OCI-LY1 (cell line): Measurements from ENCODE around the gene RABGAP1L.

Experiments used
- H2AFZ ChIP-seq: fragments of 200-600 bp; sonication (generic), shearing (Covaris generic); 2 replicates; pipeline ENCODE4 v1.6.0; 2014; ENCODE audit warnings: antibody characterized with exemption, mild to moderate bottlenecking, low read length
- H3F3A ChIP-seq: fragments of 200-600 bp; sonication (generic), shearing (Covaris generic); 2 replicates; pipeline ENCODE4 v1.6.0; 2014; ENCODE audit warnings: mild to moderate bottlenecking, antibody characterized with exemption, low read length, moderate library complexity; ENCODE audit not compliant: insufficient read depth
- H3K27ac ChIP-seq: fragments of 200-600 bp; sonication (generic); 2 replicates; pipeline ENCODE4 v1.5.1; 2014; ENCODE audit warnings: low read length, mixed run types, mild to moderate bottlenecking, low read depth; ENCODE audit not compliant: poor library complexity, severe bottlenecking
- H3K27me3 ChIP-seq: fragments of 200-600 bp; sonication (generic); 2 replicates; pipeline ENCODE4 v1.6.0; 2014; ENCODE audit warnings: antibody characterized with exemption, mild to moderate bottlenecking, low read length, moderate library complexity; ENCODE audit not compliant: insufficient read depth
- H3K36me3 ChIP-seq: fragments of 200-600 bp; sonication (generic); 2 replicates; pipeline ENCODE4 v1.6.1; 2014; ENCODE audit warnings: mild to moderate bottlenecking, antibody characterized with exemption, low read length, moderate library complexity, mixed read lengths; ENCODE audit not compliant: insufficient read depth
- H3K4me1 ChIP-seq: fragments of 200-600 bp; sonication (generic); 2 replicates; pipeline ENCODE4 v1.5.1; 2014; ENCODE audit warnings: mild to moderate bottlenecking, low read length, moderate library complexity; ENCODE audit not compliant: insufficient read depth, severe bottlenecking
- H3K4me2 ChIP-seq: fragments of 200-600 bp; sonication (generic), shearing (Covaris generic); 2 replicates; pipeline ENCODE4 v1.6.1; 2014; ENCODE audit warnings: low read length
- H3K4me3 ChIP-seq: fragments of 200-600 bp; sonication (generic); 2 replicates; pipeline ENCODE4 v1.5.1; 2014; ENCODE audit warnings: low read length, low read depth, mild to moderate bottlenecking, mixed read lengths; ENCODE audit not compliant: poor library complexity, severe bottlenecking
- H3K79me2 ChIP-seq: fragments of 200-600 bp; shearing (Covaris generic); 2 replicates; pipeline ENCODE4 v1.6.1; 2016; ENCODE audit warnings: mixed run types, low read length, mixed read lengths; ENCODE audit not compliant: insufficient read depth
- H3K9ac ChIP-seq: fragments of 200-600 bp; sonication (generic), shearing (Covaris generic); 2 replicates; pipeline ENCODE4 v1.6.1; 2014; ENCODE audit warnings: mild to moderate bottlenecking, low read length, mixed read lengths
- H3K9me2 ChIP-seq: fragments of 200-600 bp; sonication (generic), shearing (Covaris generic); 2 replicates; pipeline ENCODE4 v1.6.1; 2014; ENCODE audit warnings: low read depth, mild to moderate bottlenecking, low read length, mixed read lengths
- H3K9me3 ChIP-seq: fragments of 200-600 bp; shearing (Covaris generic); 2 replicates; pipeline ENCODE4 v1.6.1; 2014; ENCODE audit warnings: low read length, mixed read lengths
- H4K20me1 ChIP-seq: fragments of 200-600 bp; sonication (generic), shearing (Covaris generic); 2 replicates; pipeline ENCODE4 v1.6.0; 2016; ENCODE audit warnings: mild to moderate bottlenecking, low read length; ENCODE audit not compliant: insufficient read depth
- EZH2 ChIP-seq: fragments of 200-600 bp; sonication (generic), shearing (Covaris generic); IDR thresholded peaks from 2 replicates; pipeline ENCODE4 v1.8.0; 2017; ENCODE audit warnings: borderline replicate concordance, mixed run types, mild to moderate bottlenecking, antibody characterized with exemption, low read length, moderate library complexity, mixed read lengths
- TF ChIP-seq, protein P1 (sequence below): fragments of 200-600 bp; sonication (generic), shearing (Covaris generic); IDR thresholded peaks from 2 replicates; pipeline ENCODE4 v1.5.1; 2017; ENCODE audit warnings: mild to moderate bottlenecking, antibody characterized with exemption, low read length, moderate library complexity, mixed read lengths

Gene RABGAP1L

DNA sequence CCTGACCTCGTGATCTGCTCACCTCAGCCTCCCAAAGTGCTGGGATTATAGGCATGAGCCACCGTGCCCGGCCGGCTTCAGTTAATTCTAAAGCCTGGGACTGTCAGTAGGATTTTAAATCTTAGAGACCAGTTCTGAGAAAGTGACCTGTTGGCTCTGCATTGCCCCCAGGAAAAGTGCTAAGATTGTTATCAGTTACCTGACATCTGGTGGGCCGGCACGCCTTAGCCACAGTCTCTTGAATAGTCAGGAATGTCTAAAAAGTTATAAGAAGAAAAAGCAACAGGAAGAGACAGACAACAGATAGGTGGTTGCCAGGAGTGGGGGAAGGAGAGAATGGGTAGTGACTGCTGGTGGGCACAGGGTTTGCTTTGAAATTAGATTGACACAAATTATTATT lies 35.1 kb downstream of the RABGAP1L start:
- Histone ChIP-seq H3K9ac (no peak overlapping the region), H2AFZ (no peak overlapping the region), H3K4me1 (no peaks in the 10 kb centered on the region), H3F3A (no peaks in the 10 kb centered on the region), H3K79me2 (0 out of 2 replicates have a peak, but pooled peaks cover 6% of the 10 kb centered on the region), H3K9me2 (no peaks in the 10 kb centered on the region), H3K9me3 (peaks cover 2% of the 10 kb centered on the region; the same call in 1 of the 2 replicates), H3K36me3 (peaks cover 12% of the 10 kb centered on the region), H4K20me1 (no peaks in the 10 kb centered on the region), H3K27ac (no peak overlapping the region), H3K27me3 (no peaks in the 10 kb centered on the region), H3K4me2 (no peak overlapping the region), H3K4me3 (no peak overlapping the region)
- TF ChIP-seq EZH2: no peak

DNA sequence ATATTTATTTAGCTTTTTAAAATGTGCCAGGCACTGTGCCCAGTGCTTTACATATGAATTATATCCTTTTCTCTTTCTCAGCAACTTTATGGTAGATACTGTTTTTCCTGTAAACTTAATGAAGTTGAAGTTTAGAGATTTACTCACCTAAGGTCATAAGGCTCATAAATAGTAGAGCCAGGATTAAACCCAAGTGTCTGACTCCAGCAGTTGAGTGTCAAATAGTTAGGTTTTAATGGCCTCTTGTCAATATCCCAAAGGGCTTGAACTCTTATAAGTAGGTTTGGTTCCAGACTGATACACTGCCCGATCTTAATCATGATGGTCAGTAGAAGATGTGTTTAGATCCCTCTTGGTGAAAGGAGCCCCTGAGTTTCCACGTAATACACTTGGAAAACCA lies 37.8 kb downstream of the RABGAP1L start:
- Histone ChIP-seq H3K79me2 (no peaks in the 10 kb centered on the region), H3K9me2 (no peaks in the 10 kb centered on the region), H3K36me3 (peaks cover 25% of the 10 kb centered on the region), H3K4me1 (no peaks in the 10 kb centered on the region), H4K20me1 (no peaks in the 10 kb centered on the region), H2AFZ (no peak overlapping the region), H3K27me3 (no peaks in the 10 kb centered on the region), H3K9me3 (peaks cover 9% of the 10 kb centered on the region; the same call in 1 of the 2 replicates), H3F3A (no peaks in the 10 kb centered on the region), H3K4me2 (no peak overlapping the region), H3K9ac (no peak overlapping the region), H3K27ac (no peak overlapping the region), H3K4me3 (no peak overlapping the region)
- TF ChIP-seq EZH2: no peak
- TF ChIP-seq, protein P1, sequence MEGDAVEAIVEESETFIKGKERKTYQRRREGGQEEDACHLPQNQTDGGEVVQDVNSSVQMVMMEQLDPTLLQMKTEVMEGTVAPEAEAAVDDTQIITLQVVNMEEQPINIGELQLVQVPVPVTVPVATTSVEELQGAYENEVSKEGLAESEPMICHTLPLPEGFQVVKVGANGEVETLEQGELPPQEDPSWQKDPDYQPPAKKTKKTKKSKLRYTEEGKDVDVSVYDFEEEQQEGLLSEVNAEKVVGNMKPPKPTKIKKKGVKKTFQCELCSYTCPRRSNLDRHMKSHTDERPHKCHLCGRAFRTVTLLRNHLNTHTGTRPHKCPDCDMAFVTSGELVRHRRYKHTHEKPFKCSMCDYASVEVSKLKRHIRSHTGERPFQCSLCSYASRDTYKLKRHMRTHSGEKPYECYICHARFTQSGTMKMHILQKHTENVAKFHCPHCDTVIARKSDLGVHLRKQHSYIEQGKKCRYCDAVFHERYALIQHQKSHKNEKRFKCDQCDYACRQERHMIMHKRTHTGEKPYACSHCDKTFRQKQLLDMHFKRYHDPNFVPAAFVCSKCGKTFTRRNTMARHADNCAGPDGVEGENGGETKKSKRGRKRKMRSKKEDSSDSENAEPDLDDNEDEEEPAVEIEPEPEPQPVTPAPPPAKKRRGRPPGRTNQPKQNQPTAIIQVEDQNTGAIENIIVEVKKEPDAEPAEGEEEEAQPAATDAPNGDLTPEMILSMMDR: no peak

DNA sequence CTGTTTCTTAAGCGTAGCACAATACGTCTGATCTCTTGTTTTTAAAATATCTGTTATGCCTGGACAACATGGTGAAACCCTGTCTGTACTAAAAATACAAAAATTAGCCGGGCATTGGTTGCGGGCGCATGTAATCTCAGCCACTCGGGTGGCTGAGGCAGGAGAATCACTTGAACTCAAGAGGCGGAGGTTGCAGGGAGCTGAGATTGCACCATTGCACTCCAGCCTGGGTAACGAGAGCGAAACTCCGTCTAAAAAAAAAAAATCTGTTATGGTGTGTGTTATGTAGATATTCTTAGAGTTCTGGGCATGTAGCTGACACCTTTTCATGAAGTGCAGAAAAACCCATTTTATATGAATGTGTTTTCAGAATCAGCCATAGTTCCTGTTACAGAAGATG lies 38.2 kb downstream of the RABGAP1L start:
- Histone ChIP-seq H3K9ac (no peak overlapping the region), H3K27ac (no peak overlapping the region), H3K79me2 (no peaks in the 10 kb centered on the region), H3K4me2 (no peak overlapping the region), H3K27me3 (no peaks in the 10 kb centered on the region), H3K9me2 (no peaks in the 10 kb centered on the region), H3K36me3 (peaks cover 25% of the 10 kb centered on the region), H3K4me1 (no peaks in the 10 kb centered on the region), H4K20me1 (no peaks in the 10 kb centered on the region), H3F3A (no peaks in the 10 kb centered on the region), H3K4me3 (no peak overlapping the region), H2AFZ (no peak overlapping the region), H3K9me3 (peaks cover 9% of the 10 kb centered on the region; the same call in 1 of the 2 replicates)
- TF ChIP-seq, protein P1: no peak
- no peak for TF ChIP-seq EZH2

DNA sequence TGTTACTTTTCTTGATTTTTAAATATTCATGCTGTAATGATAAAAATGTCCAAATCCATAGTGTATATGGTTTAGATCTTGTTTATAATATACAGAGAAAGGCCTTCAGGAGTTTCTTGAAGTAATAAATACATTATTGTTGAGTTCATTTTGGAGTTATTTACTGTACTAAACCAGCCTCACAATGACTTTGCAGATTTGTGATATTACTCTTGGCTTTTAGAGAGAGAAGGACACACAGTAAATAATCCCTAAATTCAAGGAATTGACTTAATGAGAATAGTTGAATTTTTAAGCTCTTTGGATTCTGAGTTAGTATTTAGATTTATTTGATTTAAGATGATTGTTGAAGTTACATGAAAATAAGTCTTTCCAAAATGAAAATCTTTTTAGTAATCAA lies 38.9 kb downstream of the RABGAP1L start:
- Histone ChIP-seq H3K4me1 (no peaks in the 10 kb centered on the region), H3K36me3 (peaks cover 25% of the 10 kb centered on the region), H3K79me2 (no peaks in the 10 kb centered on the region), H3K9ac (no peak overlapping the region), H3K9me3 (peaks cover 11% of the 10 kb centered on the region; the same call in 1 of the 2 replicates), H3K4me3 (no peak overlapping the region), H3K27ac (no peak overlapping the region), H3K27me3 (no peaks in the 10 kb centered on the region), H3K4me2 (no peak overlapping the region), H3F3A (no peaks in the 10 kb centered on the region), H4K20me1 (no peaks in the 10 kb centered on the region), H3K9me2 (no peaks in the 10 kb centered on the region), H2AFZ (no peak overlapping the region)
- no peak for TF ChIP-seq EZH2
- TF ChIP-seq, protein P1: no peak
